Hepatocyte (in vitro differentiated cells): ENCODE measurements around the gene GOLGA6C.

ENCODE experiments used
- CTCF ChIP-seq: fragments of 200-600 bp; sonication (generic); IDR thresholded peaks from 2 replicates; pipeline ENCODE4 v1.5.1; 2016; ENCODE audit warnings: antibody characterized with exemption, mild to moderate bottlenecking; ENCODE audit not compliant: poor library complexity
- EZH2phosphoT487 ChIP-seq: fragments of 200-600 bp; sonication (generic); IDR thresholded peaks from one replicate; pipeline ENCODE4 v1.6.1; 2018; ENCODE audit warnings: antibody characterized with exemption, mild to moderate bottlenecking, low read depth, moderate library complexity; ENCODE audit not compliant: unreplicated experiment, severe bottlenecking

GRCh38 chr15:75214293-75215096 is 43.6 kb upstream of the GOLGA6C start:
- no peak for TF ChIP-seq EZH2phosphoT487
- TF ChIP-seq CTCF: no peak
